Activated CD4-positive, alpha-beta T cell treated with anti-CD3 and anti-CD28 coated beads, Interleukin-2, Interleukin-4, amounts not matched to agents 100 ng/mL and 50 ng/mL, durations not matched to agents 16 hours and 8 hours (primary cell): Measurements from ENCODE around the gene UBE2G2.

Experiments used
- DNase-seq: peaks from one replicate; pipeline ENCODE4 v3.0.0-alpha.2; 2020; ENCODE audit warnings: low spot score

The UBE2G2 gene

GRCh38 chr21:44785620-44786335, 15.8 kb downstream of the UBE2G2 start:
- DNase-seq = no peak

- no peak for DNase-seq
Observed at GRCh38 chr21:44784810-44785209, 16.8 kb downstream of the UBE2G2 start.

- DNase-seq = no peak
Observed at GRCh38 chr21:44783020-44783696, 18.5 kb downstream of the UBE2G2 start.

GRCh38 chr21:44780767-44781459, 20.7 kb downstream of the UBE2G2 start:
- DNase-seq = no peak

GRCh38 chr21:44780137-44780502, 21.5 kb downstream of the UBE2G2 start:
- DNase-seq = no peak

GRCh38 chr21:44779417-44780136, 22.0 kb downstream of the UBE2G2 start:
- DNase-seq = no peak

GRCh38 chr21:44778983-44779382, 22.6 kb downstream of the UBE2G2 start:
- no peak for DNase-seq

GRCh38 chr21:44778499-44778911, 23.1 kb downstream of the UBE2G2 start:
- no peak for DNase-seq

- DNase-seq = no peak
Observed at GRCh38 chr21:44778094-44778493, 23.5 kb downstream of the UBE2G2 start.

- DNase-seq = no peak
Observed at GRCh38 chr21:44774972-44775371, 26.6 kb downstream of the UBE2G2 start.

- DNase-seq = no peak
Observed at GRCh38 chr21:44773291-44773932, 28.2 kb downstream of the UBE2G2 start.

- DNase-seq = no peak
Observed at GRCh38 chr21:44771896-44772525, 29.6 kb downstream of the UBE2G2 start.

GRCh38 chr21:44767834-44768831, 33.5 kb downstream of the UBE2G2 start:
- no peak for DNase-seq

GRCh38 chr21:44766818-44767354, 34.7 kb downstream of the UBE2G2 start:
- no peak for DNase-seq

GRCh38 chr21:44766014-44766817, 35.4 kb downstream of the UBE2G2 start:
- no peak for DNase-seq

GRCh38 chr21:44765231-44766013, 36.2 kb downstream of the UBE2G2 start:
- peak; percentile 37 for DNase-seq

GRCh38 chr21:44764319-44765230, 37.0 kb downstream of the UBE2G2 start:
- DNase-seq = no peak
